Spleen (tissue), 7 donors: ENCODE measurements around the gene GRIK5.

Experiments used
- CTCF ChIP-seq, 11 experiments: fragments of 200-600 bp in 7 of 11; fragments of 450-650 bp in 4 of 11; sonication (generic) in 4 of 11; IDR thresholded peaks in 8 of 11; conservative IDR thresholded peaks in 3 of 11; 1 replicate in 7 of 11; 2 replicates in 4 of 11; pipeline versions ENCODE4 v1.4.0 to v1.8.0; 2016 to 2021; ENCODE audit warnings: antibody characterized with exemption in 11 of 11, inconsistent platforms in 4 of 11, mild to moderate bottlenecking in 1 of 11
- POLR2AphosphoS5 ChIP-seq, 3 donors: sonication (generic); formaldehyde crosslinking; IDR thresholded peaks; one replicate each; pipeline ENCODE4 v1.5.1; 2017; ENCODE audit warnings: antibody characterized with exemption in 3 of 3
- donor health status: DM: no; HTN: no; CAD: no; lungs with moderate emphysema.
- donor health status: DM: no; HTN: no; CAD: no.
- donor health status: DM: no; HTN: no; CAD: no.

- TF ChIP-seq CTCF (IDR thresholded peaks at IDR 0.05 in 8 of 11, conservative IDR thresholded peaks at IDR 0.05 in 3 of 11) (no peak), POLR2AphosphoS5 (IDR thresholded peaks at IDR 0.05) (no peak)
These were observed 53.0 kb downstream of the GRIK5 start for GRCh38 chr19:42017040-42017439.
